ENCODE data around the gene DCK. TPM values are rescaled to one million over a fixed set of nuclear protein-coding genes. Genes with fewer than 3 reads are reported as not detected.
"Not testable (repeated sequence)": the region's sequence is repeated elsewhere in the genome, so short reads cannot be mapped to it uniquely, and the experiment has no call there.

The DCK gene
- total RNA-seq, 1 experiment from 2014 or later, result 13.9 TPM

DNA sequence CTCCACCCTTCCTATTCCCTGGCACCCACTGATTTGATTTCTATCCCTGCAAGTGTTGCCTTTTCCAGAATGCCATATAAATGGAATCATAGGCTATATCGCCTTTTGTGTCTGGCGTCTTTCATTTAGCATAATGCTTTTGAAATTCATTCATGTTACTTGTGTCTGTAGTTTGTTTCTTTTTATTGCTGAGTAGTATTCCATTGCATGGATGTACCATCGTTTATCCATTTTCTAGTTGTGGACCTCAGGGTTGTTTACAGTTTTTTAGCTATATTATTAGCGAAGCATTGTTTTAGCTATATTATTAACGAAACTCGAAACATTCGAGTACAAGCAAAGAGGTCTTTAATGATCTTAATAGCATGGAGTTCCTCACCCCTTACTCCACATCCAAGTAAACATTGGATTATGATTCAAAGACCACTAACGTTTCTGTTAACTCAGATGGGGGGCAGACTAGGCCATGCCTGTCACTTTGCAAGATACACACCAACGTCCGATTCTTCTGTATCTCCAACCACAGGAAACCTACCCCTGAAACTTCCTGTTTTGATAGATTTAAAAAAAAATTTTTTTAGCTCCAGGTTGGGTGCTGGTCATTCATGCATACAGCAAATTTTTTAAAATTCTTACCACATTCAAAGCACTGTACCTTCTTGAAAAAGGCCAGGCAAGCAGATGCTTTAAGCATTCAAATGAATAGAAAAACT lies 1.1 kb downstream of the DCK start:
- Histone ChIP-seq H3K36me3 (peaks cover 19% of the 10 kb centered on the region), H3K9me3 (no peaks in the 10 kb centered on the region), H3K27me3 (no peaks in the 10 kb centered on the region), H3K4me3 (peak overlapping the region; percentile 82)
- no peak for DNase-seq

- H3K27me3 ChIP-seq, result no peaks in the 10 kb centered on the region
- H3K36me3 ChIP-seq, result peaks cover 19% of the 10 kb centered on the region
- no peaks in the 10 kb centered on the region for H3K9me3 ChIP-seq
- H3K4me3 ChIP-seq, result no peak overlapping the region
- no peak for DNase-seq
Observed at GRCh38 chr4:70996018-70996360, 2.5 kb downstream of the DCK start.

- Histone ChIP-seq H3K27me3 (no peaks in the 10 kb centered on the region), H3K36me3 (peaks cover 19% of the 10 kb centered on the region), H3K4me3 (no peak overlapping the region), H3K9me3 (no peaks in the 10 kb centered on the region)
- no peak for DNase-seq
Observed at GRCh38 chr4:70997036-70997435, 3.6 kb downstream of the DCK start.

DNA sequence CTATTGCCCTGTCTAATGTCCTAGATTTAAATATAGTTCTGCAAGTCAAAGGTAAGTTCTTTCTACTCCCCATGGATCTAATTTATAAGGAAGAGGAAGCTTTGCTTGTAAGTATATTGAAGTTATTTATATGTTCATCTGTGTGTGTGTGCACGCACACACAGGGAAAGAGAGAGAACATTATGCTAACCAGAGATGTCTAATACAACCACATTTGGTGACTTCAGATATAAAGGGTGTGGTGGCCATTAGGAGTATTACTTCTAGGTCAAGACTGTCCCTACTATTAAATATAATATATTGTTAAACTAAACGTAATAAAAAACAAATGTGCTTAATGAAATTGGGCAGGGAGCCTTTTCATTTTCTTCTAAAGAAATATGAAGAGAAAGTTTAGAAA lies 4.1 kb downstream of the DCK start:
- Histone ChIP-seq H3K36me3 (peaks cover 19% of the 10 kb centered on the region), H3K4me3 (no peak overlapping the region), H3K27me3 (no peaks in the 10 kb centered on the region), H3K9me3 (no peaks in the 10 kb centered on the region)
- DNase-seq, result no peak

DNA sequence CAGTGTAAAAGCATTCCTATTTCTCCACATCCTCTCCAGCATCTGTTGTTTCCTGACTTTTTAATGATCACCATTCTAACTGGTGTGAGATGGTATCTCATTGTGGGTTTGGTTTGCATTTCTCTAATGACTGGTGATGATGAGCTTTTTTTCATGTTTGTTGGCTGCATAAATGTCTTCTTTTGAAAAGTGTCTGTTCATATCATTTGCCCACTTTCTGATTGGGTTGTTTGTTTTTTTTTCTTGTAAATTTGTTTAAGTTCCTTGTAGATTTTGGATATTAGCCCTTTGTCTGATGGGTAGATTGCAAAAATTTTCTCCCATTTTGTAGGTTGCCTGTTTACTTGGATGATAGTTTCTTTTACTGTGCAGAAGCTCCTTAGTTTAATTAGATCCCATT lies 6.2 kb downstream of the DCK start:
- H3K27me3 ChIP-seq, H3K4me3 ChIP-seq, DNase-seq, H3K9me3 ChIP-seq: not testable (repeated sequence)
- peaks cover 19% of the 10 kb centered on the region for H3K36me3 ChIP-seq

DNA sequence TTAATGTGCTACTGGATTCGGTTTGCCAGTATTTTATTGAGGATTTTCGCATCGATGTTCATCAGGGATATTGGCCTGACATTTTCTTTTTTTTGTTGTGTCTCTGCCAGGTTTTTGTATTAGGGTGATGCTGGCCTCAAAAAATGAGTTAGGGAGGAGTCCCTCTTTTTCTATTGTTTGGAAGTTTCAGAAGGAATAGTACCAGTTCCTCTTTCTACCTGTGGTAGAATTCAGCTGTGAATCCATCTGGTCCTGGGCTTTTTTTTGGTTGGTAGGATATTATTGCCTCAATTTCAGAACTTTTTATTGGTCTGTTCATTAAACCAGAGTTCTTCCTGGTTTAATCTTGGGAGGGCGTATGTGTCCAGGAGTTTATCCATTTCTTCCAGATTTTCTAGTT lies 7.9 kb downstream of the DCK start:
- not testable (repeated sequence) for H3K27me3 ChIP-seq, H3K4me3 ChIP-seq, DNase-seq, H3K9me3 ChIP-seq
- peaks cover 19% of the 10 kb centered on the region for H3K36me3 ChIP-seq

DNA sequence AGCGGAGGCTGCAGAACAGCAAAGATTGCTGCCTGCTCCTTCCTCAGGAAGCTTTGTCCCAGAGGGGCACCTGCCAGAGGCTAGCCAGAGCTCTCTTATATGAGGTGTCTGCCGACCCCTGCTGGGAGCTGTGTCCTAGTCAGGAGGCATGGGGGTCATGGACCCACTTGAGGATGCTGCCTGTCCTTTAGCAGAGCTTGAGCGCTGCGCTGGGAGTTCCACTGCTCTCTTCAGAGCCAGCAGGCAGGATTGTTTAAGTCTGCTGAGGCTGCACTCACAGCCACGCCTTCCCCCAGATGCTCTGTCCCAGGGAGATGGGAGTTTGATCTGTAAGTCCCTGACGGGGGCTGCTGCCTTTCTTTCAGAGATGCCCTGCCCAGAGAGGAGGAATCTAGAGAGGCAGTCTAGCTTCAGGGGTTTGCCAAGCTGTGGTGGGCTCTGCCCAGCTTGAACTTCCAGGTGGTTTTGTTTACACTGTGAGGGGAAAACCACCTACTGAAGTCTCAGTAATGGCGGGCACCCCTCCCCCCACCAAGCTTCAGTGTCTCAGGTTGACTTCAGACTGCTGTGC lies 10.9 kb downstream of the DCK start:
- H3K36me3 ChIP-seq, result peaks cover 2% of the 10 kb centered on the region
- DNase-seq, result no peak
- no peak overlapping the region for H3K4me3 ChIP-seq
- no peaks in the 10 kb centered on the region for H3K9me3 ChIP-seq
- H3K27me3 ChIP-seq, result no peaks in the 10 kb centered on the region

- H3K4me3 ChIP-seq, H3K27me3 ChIP-seq, DNase-seq, H3K36me3 ChIP-seq, H3K9me3 ChIP-seq: not testable (repeated sequence)
Observed at GRCh38 chr4:71005025-71005424, 11.6 kb downstream of the DCK start.

GRCh38 chr4:71006203-71006907 lies 12.9 kb downstream of the DCK start:
- H3K4me3 ChIP-seq, result no peak overlapping the region
- H3K36me3 ChIP-seq, result no peaks in the 10 kb centered on the region; the same call in 1 of the 2 replicates
- H3K9me3 ChIP-seq, result no peaks in the 10 kb centered on the region
- DNase-seq, result no peak
- no peaks in the 10 kb centered on the region for H3K27me3 ChIP-seq

DNA sequence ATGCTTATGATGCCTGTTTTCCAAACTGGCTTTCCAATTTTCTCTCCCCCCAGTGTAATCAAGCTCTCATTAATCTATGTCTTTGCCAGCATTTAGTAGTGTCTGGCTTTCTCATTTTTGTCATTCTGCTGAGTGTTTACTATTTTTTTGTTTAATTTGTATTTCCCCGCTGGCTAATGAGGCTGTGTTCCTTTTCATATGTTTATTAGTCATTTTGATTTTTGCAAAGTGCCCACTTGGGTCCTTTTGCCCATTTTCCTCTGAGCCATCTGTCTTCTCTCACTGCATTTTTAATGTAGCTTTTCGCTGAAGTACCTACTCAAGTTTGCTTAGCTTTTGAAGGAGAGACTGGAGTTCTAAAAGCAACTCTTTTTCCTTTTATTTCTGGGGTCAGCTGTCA lies 14.7 kb downstream of the DCK start:
- Histone ChIP-seq H3K4me3 (no peak overlapping the region), H3K36me3 (no peaks in the 10 kb centered on the region; the same call in 1 of the 2 replicates), H3K27me3 (no peaks in the 10 kb centered on the region), H3K9me3 (no peaks in the 10 kb centered on the region)
- no peak for DNase-seq

GRCh38 chr4:71009086-71009485 lies 15.6 kb downstream of the DCK start:
- Histone ChIP-seq H3K9me3 (no peaks in the 10 kb centered on the region), H3K27me3 (no peaks in the 10 kb centered on the region), H3K4me3 (no peak overlapping the region), H3K36me3 (no peaks in the 10 kb centered on the region; the same call in 1 of the 2 replicates)
- DNase-seq, result no peak

- Histone ChIP-seq H3K9me3 (no peaks in the 10 kb centered on the region), H3K27me3 (no peaks in the 10 kb centered on the region), H3K4me3 (no peak overlapping the region), H3K36me3 (no peaks in the 10 kb centered on the region; the same call in 1 of the 2 replicates)
- DNase-seq, result no peak
Observed at GRCh38 chr4:71009890-71010588, 16.6 kb downstream of the DCK start.

DNA sequence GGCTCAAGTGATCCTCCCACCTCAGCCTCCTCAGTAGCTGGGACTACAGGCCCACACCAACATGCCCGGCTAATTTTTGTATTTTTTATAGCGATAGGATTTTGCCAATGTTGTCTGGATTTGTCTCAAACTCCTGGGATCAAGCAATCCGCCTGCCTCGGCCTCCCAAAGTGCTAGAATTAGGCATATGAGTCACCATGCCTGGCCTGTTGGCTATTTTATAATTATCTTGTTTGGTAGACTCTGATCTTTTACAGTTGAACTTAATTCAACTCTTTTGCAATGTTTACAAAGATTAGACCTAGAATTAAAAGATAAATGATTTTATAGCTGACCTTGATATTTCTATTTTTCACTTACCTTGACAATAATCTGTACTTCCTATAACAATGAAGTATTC lies 18.0 kb downstream of the DCK start:
- Histone ChIP-seq H3K36me3 (no peaks in the 10 kb centered on the region; the same call in 1 of the 2 replicates), H3K4me3 (no peak overlapping the region), H3K27me3 (no peaks in the 10 kb centered on the region), H3K9me3 (no peaks in the 10 kb centered on the region)
- no peak for DNase-seq

GRCh38 chr4:71017391-71017790 lies 23.9 kb downstream of the DCK start:
- DNase-seq, H3K9me3 ChIP-seq, H3K4me3 ChIP-seq, H3K36me3 ChIP-seq, H3K27me3 ChIP-seq: not testable (repeated sequence)

GRCh38 chr4:71020611-71021010 lies 27.2 kb downstream of the DCK start:
- Histone ChIP-seq H3K9me3 (no peaks in the 10 kb centered on the region), H3K27me3 (no peaks in the 10 kb centered on the region), H3K36me3 (no peaks in the 10 kb centered on the region), H3K4me3 (no peak overlapping the region)
- DNase-seq, result peak; percentile 12

DNA sequence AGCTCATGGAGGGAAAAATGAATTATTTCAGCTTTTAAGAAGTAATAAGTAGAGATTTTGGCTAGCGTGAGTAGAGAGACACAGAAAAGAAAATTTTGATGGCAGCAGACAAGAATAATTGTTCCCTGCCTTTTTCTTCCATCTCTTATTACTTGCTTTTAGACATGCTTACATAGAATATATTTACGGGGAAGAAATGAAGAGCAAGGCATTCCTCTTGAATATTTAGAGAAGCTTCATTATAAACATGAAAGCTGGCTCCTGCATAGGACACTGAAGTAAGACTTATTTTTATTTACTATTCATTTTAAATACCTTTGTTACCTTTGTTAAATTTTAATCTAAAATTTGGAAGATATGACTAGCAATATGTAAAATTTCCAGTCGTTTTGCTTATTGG lies 32.2 kb downstream of the DCK start:
- no peak for DNase-seq
- H3K9me3 ChIP-seq, result no peaks in the 10 kb centered on the region
- no peak overlapping the region for H3K4me3 ChIP-seq
- peaks cover 5% of the 10 kb centered on the region for H3K36me3 ChIP-seq
- H3K27me3 ChIP-seq, result no peaks in the 10 kb centered on the region

DNA sequence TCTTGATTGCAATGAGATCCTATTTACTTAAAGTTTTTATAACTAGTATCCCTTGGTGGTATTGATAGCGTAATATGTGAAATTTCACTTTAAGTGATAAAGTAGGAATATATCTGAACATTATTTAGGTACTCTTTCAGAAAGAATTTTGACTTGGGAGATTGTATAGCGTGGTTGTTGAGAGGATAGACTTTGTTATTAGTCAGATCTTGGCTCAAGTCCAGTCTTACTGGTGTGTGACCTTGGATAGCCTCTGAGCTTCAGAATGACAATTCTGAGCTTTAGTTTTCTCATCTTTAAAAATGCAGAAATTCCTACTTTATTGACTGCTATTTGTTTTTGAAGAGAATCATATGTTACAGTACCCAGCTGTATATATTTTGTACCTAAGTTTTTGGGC lies 32.6 kb downstream of the DCK start:
- peak; percentile 29 for DNase-seq
- no peak overlapping the region for H3K4me3 ChIP-seq
- no peaks in the 10 kb centered on the region for H3K9me3 ChIP-seq
- H3K36me3 ChIP-seq, result peaks cover 5% of the 10 kb centered on the region
- H3K27me3 ChIP-seq, result no peaks in the 10 kb centered on the region
